Measurements from ENCODE around the gene C2orf76.

Gene C2orf76

DNA sequence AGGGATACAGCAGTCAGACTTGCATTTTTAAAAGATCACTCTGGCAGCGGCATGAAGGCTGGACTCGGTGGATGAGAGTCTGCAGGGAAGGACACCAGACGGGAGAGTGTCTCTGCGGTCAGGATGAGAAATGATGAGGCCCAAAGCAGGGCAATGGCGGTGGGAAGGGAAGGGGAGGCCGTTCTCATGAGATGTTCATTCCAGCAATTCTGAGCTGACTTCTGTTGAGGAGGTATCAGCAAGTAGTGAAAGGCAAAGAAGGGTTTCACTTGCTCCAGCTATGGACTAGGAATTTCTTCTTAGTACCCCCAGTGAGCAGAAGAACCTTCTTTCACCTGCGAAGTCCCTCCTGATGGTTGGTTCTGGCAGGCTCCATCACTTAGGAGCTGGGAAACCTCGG, 80.0 kb downstream of the C2orf76 start:
- H3K27ac ChIP-seq (ENCODE audit: low read depth, low read length, poor library complexity, severe bottlenecking), result no peak overlapping the region
- no peak overlapping the region for H3K4me3 ChIP-seq (ENCODE audit: low read depth, low read length, poor library complexity, severe bottlenecking)
- H3K79me2 ChIP-seq (ENCODE audit: insufficient read depth, low read length), result no peaks in the 10 kb centered on the region
- 0 out of 2 replicates have a peak, but pooled peaks cover 3% of the 10 kb centered on the region for H3K27me3 ChIP-seq (ENCODE audit: insufficient read depth, low read length)
- H3K9ac ChIP-seq (ENCODE audit: low read length), result no peak overlapping the region
- H2AFZ ChIP-seq (ENCODE audit: low read length), result no peak overlapping the region
- no peaks in the 10 kb centered on the region for H3K9me2 ChIP-seq (ENCODE audit: low read depth, low read length)
- no peaks in the 10 kb centered on the region for H3K4me1 ChIP-seq (ENCODE audit: insufficient read depth, low read length, severe bottlenecking)
- H3K36me3 ChIP-seq (ENCODE audit: insufficient read depth, low read length), result no peaks in the 10 kb centered on the region
- no peaks in the 10 kb centered on the region for H4K20me1 ChIP-seq (ENCODE audit: insufficient read depth, low read length)
- H3F3A ChIP-seq (ENCODE audit: insufficient read depth, low read length), result no peaks in the 10 kb centered on the region
- no peak for TF ChIP-seq EZH2 (IDR thresholded peaks at IDR 0.05; ENCODE audit: borderline replicate concordance, low read length)
- TF ChIP-seq, protein P1, sequence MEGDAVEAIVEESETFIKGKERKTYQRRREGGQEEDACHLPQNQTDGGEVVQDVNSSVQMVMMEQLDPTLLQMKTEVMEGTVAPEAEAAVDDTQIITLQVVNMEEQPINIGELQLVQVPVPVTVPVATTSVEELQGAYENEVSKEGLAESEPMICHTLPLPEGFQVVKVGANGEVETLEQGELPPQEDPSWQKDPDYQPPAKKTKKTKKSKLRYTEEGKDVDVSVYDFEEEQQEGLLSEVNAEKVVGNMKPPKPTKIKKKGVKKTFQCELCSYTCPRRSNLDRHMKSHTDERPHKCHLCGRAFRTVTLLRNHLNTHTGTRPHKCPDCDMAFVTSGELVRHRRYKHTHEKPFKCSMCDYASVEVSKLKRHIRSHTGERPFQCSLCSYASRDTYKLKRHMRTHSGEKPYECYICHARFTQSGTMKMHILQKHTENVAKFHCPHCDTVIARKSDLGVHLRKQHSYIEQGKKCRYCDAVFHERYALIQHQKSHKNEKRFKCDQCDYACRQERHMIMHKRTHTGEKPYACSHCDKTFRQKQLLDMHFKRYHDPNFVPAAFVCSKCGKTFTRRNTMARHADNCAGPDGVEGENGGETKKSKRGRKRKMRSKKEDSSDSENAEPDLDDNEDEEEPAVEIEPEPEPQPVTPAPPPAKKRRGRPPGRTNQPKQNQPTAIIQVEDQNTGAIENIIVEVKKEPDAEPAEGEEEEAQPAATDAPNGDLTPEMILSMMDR (IDR thresholded peaks at IDR 0.05; ENCODE audit: low read length), result no peak
- H3K4me2 ChIP-seq (ENCODE audit: low read length), result no peak overlapping the region
- no peaks in the 10 kb centered on the region for H3K9me3 ChIP-seq (ENCODE audit: low read length)

DNA sequence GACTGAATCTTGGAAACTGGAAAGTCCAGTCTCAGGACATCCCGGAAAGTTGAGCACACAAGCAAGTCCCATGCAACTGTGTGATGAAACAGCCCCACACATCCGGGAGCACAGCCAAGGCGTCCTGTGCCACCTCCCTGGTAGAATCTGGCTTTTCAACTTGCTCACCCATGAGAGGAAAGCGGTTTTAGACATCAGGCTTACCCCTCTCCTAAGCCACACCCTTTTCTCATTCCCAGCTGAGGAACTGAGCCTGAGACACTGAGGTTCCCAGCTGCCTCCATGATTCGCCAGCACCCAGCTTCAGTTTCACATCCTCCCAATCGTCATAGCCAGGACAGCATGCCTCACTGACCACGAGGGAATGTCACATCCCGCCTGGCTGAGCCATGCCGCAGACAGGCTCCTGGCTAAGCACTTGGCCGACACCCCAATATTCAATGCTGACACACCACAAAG, 82.7 kb downstream of the C2orf76 start:
- H3K4me2 ChIP-seq (ENCODE audit: low read length), result no peak overlapping the region
- H3K4me1 ChIP-seq (ENCODE audit: insufficient read depth, low read length, severe bottlenecking), result no peaks in the 10 kb centered on the region
- H4K20me1 ChIP-seq (ENCODE audit: insufficient read depth, low read length), result no peaks in the 10 kb centered on the region
- no peaks in the 10 kb centered on the region for H3K36me3 ChIP-seq (ENCODE audit: insufficient read depth, low read length)
- H3K4me3 ChIP-seq (ENCODE audit: low read depth, low read length, poor library complexity, severe bottlenecking), result no peak overlapping the region
- H3K9ac ChIP-seq (ENCODE audit: low read length), result no peak overlapping the region
- no peaks in the 10 kb centered on the region for H3F3A ChIP-seq (ENCODE audit: insufficient read depth, low read length)
- H2AFZ ChIP-seq (ENCODE audit: low read length), result no peak overlapping the region
- no peaks in the 10 kb centered on the region for H3K79me2 ChIP-seq (ENCODE audit: insufficient read depth, low read length)
- H3K27me3 ChIP-seq (ENCODE audit: insufficient read depth, low read length), result 0 out of 2 replicates have a peak, but pooled peaks cover 3% of the 10 kb centered on the region
- no peaks in the 10 kb centered on the region for H3K9me2 ChIP-seq (ENCODE audit: low read depth, low read length)
- no peaks in the 10 kb centered on the region for H3K9me3 ChIP-seq (ENCODE audit: low read length)
- TF ChIP-seq EZH2 (IDR thresholded peaks at IDR 0.05; ENCODE audit: borderline replicate concordance, low read length), result no peak
- TF ChIP-seq, protein P1 (IDR thresholded peaks at IDR 0.05; ENCODE audit: low read length), result no peak
- no peak overlapping the region for H3K27ac ChIP-seq (ENCODE audit: low read depth, low read length, poor library complexity, severe bottlenecking)

DNA sequence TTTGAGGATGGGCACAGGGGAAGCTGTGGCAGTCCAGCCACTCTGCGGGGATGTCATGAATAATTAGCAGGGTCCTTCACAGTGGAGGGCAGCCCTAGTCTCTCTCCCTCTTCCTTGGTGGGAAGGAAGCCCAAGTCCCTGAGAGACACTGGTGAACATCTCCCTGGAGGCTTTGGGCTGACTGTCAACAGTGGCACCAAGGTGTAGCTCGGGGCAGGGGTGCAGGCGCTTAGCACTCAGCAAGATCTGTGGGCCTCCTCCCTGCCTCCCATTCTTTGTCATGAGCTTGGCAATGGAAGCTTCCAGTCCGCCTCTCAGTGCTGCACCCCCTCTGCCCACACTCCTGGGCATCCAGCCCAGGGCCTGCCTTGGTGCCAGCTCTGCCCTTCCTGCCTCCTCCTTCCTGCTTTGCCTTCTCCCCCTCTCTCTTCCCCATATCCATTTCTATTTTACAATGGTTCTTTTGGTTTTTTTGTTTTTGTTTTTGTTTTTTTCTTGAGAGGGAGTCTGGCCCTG, 83.6 kb downstream of the C2orf76 start:
- Histone ChIP-seq H3K4me2 (ENCODE audit: low read length) (no peak overlapping the region), H3K9ac (ENCODE audit: low read length) (no peak overlapping the region), H3K79me2 (ENCODE audit: insufficient read depth, low read length) (no peaks in the 10 kb centered on the region), H3K9me3 (ENCODE audit: low read length) (no peaks in the 10 kb centered on the region), H3F3A (ENCODE audit: insufficient read depth, low read length) (no peaks in the 10 kb centered on the region), H3K9me2 (ENCODE audit: low read depth, low read length) (no peaks in the 10 kb centered on the region), H3K27ac (ENCODE audit: low read depth, low read length, poor library complexity, severe bottlenecking) (no peak overlapping the region), H2AFZ (ENCODE audit: low read length) (no peak overlapping the region), H3K36me3 (ENCODE audit: insufficient read depth, low read length) (no peaks in the 10 kb centered on the region), H4K20me1 (ENCODE audit: insufficient read depth, low read length) (no peaks in the 10 kb centered on the region), H3K4me3 (ENCODE audit: low read depth, low read length, poor library complexity, severe bottlenecking) (no peak overlapping the region), H3K27me3 (ENCODE audit: insufficient read depth, low read length) (0 out of 2 replicates have a peak, but pooled peaks cover 3% of the 10 kb centered on the region), H3K4me1 (ENCODE audit: insufficient read depth, low read length, severe bottlenecking) (no peaks in the 10 kb centered on the region)
- TF ChIP-seq EZH2 (IDR thresholded peaks at IDR 0.05; ENCODE audit: borderline replicate concordance, low read length), result no peak
- TF ChIP-seq, protein P1 (IDR thresholded peaks at IDR 0.05; ENCODE audit: low read length), result no peak

Measured in OCI-LY1 (cell line).